Breast epithelium (tissue), 4 donors: ENCODE measurements around the gene ABCC6. TPM values are rescaled to one million over a fixed set of nuclear protein-coding genes. Genes with fewer than 3 reads are reported as not detected.

Experiments
- DNase-seq, 2 donors: peaks; one replicate each; pipeline ENCODE4 v3.0.0-alpha.2; 2019; ENCODE audit warnings: low spot score in 2 of 2
- H3K27ac ChIP-seq, 2 donors: fragments of 200-600 bp; sonication (generic) in 1 of 2; one replicate each; pipeline ENCODE4 v1.5.1; 2016 to 2019; ENCODE audit warnings: mild to moderate bottlenecking in 1 of 2
- H3K27me3 ChIP-seq, 2 donors: fragments of 200-600 bp; sonication (generic) in 1 of 2; one replicate each; pipeline versions ENCODE4 v1.5.1 to v1.6.0; 2017 to 2019; ENCODE audit warnings: control low read depth in 1 of 2, mild to moderate bottlenecking in 1 of 2
- H3K36me3 ChIP-seq: fragments of 200-600 bp; one replicate; pipeline ENCODE4 v1.5.1; 2019
- H3K4me1 ChIP-seq, 2 donors: fragments of 200-600 bp; sonication (generic); one replicate each; pipeline ENCODE4 v1.5.1; 2016 to 2019; ENCODE audit warnings: control low read depth in 1 of 2
- H3K4me3 ChIP-seq, 3 donors: fragments of 200-600 bp; sonication (generic); 1 replicate in 2 of 3; 2 replicates in 1 of 3; pipeline ENCODE4 v1.5.1; 2016 to 2019; ENCODE audit warnings: mild to moderate bottlenecking in 3 of 3, moderate library complexity in 2 of 3
- H3K9me3 ChIP-seq, 2 donors: fragments of 200-600 bp; sonication (generic) in 1 of 2; one replicate each; pipeline ENCODE4 v1.5.1; 2016 to 2019; ENCODE audit warnings: control low read depth in 1 of 2
- CTCF ChIP-seq, 3 donors: fragments of 450-650 bp; IDR thresholded peaks; one replicate each; pipeline ENCODE4 v1.5.1; 2016 to 2017; ENCODE audit warnings: antibody characterized with exemption in 3 of 3, mild to moderate bottlenecking in 3 of 3, moderate library complexity in 3 of 3
- POLR2A ChIP-seq: fragments of 450-650 bp; IDR thresholded peaks from one replicate; pipeline ENCODE4 v1.6.1; 2016; ENCODE audit warnings: antibody characterized with exemption, mild to moderate bottlenecking, moderate library complexity
- POLR2AphosphoS5 ChIP-seq, 3 donors: sonication (generic); formaldehyde crosslinking; IDR thresholded peaks; one replicate each; pipeline ENCODE4 v1.6.1; 2017; ENCODE audit warnings: antibody characterized with exemption in 3 of 3
- intact Hi-C: fragments of 100-400 bp; cut with DNase I; formaldehyde crosslinking; loops from one replicate; pipeline ENCODE4 v1.15.1; 2023; ENCODE audit warnings: low total_unique reads
- total RNA-seq, 3 donors: library from RNA; depleted of rRNA; stranded (reverse); fragments of >200 nt; gene quantifications; one replicate each; pipeline ENCODE4 v1.1.0, GENCODE V29; 2016

The ABCC6 gene
- total RNA-seq, 3 donors from 2014 or later = 3.6 to 4.2 (median 3.8) TPM

- Histone ChIP-seq H3K4me3 (no peak overlapping the region), H3K9me3 (no peaks in the 10 kb centered on the region), H3K4me1 (no peaks in the 10 kb centered on the region), H3K36me3 (no peaks in the 10 kb centered on the region), H3K27ac (no peak overlapping the region), H3K27me3 (no peaks in the 10 kb centered on the region)
- intact Hi-C loops = no loop called here
- no peak for TF ChIP-seq POLR2AphosphoS5 (IDR thresholded peaks at IDR 0.05)
- TF ChIP-seq POLR2A = no peak
- TF ChIP-seq CTCF (IDR thresholded peaks at IDR 0.05) = no peak
- DNase-seq = no peak
Measured at GRCh38 chr16:16143038-16143763, 80.1 kb downstream of the ABCC6 start.

- Histone ChIP-seq H3K4me3 (no peak overlapping the region), H3K4me1 (no peaks in the 10 kb centered on the region), H3K27ac (no peak overlapping the region), H3K36me3 (no peaks in the 10 kb centered on the region), H3K27me3 (no peaks in the 10 kb centered on the region), H3K9me3 (no peaks in the 10 kb centered on the region)
- intact Hi-C loops = no loop called here
- TF ChIP-seq POLR2AphosphoS5 (IDR thresholded peaks at IDR 0.05) (no peak), CTCF (IDR thresholded peaks at IDR 0.05) (no peak), POLR2A (no peak)
- no peak for DNase-seq
Measured at GRCh38 chr16:16141784-16142396, 81.4 kb downstream of the ABCC6 start.

- H3K36me3 ChIP-seq = no peaks in the 10 kb centered on the region
- H3K4me3 ChIP-seq = no peak overlapping the region
- no peak for DNase-seq
- TF ChIP-seq POLR2A (no peak), POLR2AphosphoS5 (IDR thresholded peaks at IDR 0.05) (no peak), CTCF (IDR thresholded peaks at IDR 0.05) (no peak)
- H3K9me3 ChIP-seq = no peaks in the 10 kb centered on the region
- H3K27ac ChIP-seq = no peak overlapping the region
- intact Hi-C loops = no loop called here
- H3K27me3 ChIP-seq = no peaks in the 10 kb centered on the region
- no peaks in the 10 kb centered on the region for H3K4me1 ChIP-seq
Measured at GRCh38 chr16:16141141-16141540, 82.2 kb downstream of the ABCC6 start.

GRCh38 chr16:16140537-16140936 lies 82.8 kb downstream of the ABCC6 start:
- no peak overlapping the region for H3K4me3 ChIP-seq
- intact Hi-C loops = no loop called here
- no peak overlapping the region for H3K27ac ChIP-seq
- DNase-seq = no peak
- no peaks in the 10 kb centered on the region for H3K4me1 ChIP-seq
- H3K9me3 ChIP-seq = no peaks in the 10 kb centered on the region
- H3K36me3 ChIP-seq = no peaks in the 10 kb centered on the region
- TF ChIP-seq POLR2A (no peak), CTCF (IDR thresholded peaks at IDR 0.05) (no peak), POLR2AphosphoS5 (IDR thresholded peaks at IDR 0.05) (no peak)
- no peaks in the 10 kb centered on the region for H3K27me3 ChIP-seq

GRCh38 chr16:16139806-16140205 lies 83.5 kb downstream of the ABCC6 start:
- Histone ChIP-seq H3K4me1 (no peaks in the 10 kb centered on the region), H3K36me3 (no peaks in the 10 kb centered on the region), H3K4me3 (no peak overlapping the region), H3K27me3 (no peaks in the 10 kb centered on the region), H3K9me3 (no peaks in the 10 kb centered on the region), H3K27ac (no peak overlapping the region)
- TF ChIP-seq POLR2AphosphoS5 (IDR thresholded peaks at IDR 0.05) = no peak
- TF ChIP-seq POLR2A = no peak
- no peak for TF ChIP-seq CTCF (IDR thresholded peaks at IDR 0.05)
- no peak for DNase-seq
- intact Hi-C loops = no loop called here
